ENCODE results near the gene TTF1. TPM values are rescaled to one million over a fixed set of nuclear protein-coding genes. Genes with fewer than 3 reads are reported as not detected.

The TTF1 gene
- total RNA-seq, 3 donors from 2014 or later: 11.2 to 18.0 (median 16.8) TPM

DNA sequence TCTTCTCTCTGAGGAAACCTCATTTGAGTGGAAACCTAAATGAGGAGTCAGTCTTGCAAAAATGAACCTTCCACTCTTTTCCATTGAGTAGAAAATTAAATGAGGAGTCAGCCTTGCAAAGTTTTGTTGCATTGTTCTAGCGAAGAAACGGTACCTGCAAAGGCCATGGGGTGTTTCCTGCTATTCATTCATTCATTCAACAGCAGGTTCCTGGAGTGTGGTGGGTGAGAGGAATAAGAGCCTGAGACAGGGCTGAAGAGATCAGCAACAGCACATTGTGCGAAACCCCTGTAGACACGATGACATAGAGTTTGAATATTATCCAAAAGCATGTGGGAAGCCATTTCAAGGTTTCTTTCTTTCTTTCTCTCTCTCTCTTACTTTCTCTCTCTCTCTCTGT is 37.2 kb downstream of the TTF1 start:
- no peak for DNase-seq (ENCODE audit: low spot score in 2 of 2)
- intact Hi-C loops (cut with DNase I; ENCODE audit: low total_unique reads): no loop called here
- H3K9me3 ChIP-seq: no peaks in the 10 kb centered on the region

DNA sequence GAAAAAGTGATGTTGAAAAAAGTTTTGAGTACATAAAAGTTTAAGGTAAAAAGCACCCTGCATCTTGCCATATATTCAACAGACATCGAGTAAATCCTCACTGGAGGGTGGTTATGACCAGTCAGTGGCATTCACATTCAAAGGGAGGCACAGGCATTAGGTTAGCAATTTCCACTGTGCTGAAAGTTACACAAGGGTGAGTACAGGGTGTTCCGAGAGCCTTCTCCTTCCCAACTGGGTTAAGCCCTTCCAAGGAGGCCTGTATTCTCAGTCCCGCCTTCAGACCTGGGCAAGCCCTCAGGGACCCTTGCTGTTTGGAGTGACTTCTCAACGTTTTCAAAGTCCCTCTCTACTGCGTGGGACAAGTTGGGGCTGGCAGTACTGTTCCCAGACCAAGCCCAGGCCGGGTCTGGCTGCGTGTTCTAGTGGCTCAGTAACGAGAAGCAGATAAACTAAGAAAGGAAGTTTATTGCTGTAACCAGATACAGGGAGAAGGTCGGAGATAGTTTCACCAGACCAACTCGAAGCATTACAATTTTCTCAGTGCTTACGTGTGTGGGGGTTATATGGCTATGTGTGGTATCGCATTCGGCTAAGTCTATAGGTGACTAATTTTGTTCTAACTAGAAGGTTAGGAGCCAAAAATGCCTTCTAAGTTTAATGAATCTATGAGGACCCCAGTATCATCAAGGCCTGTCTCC is 38.9 kb downstream of the TTF1 start:
- H3K9me3 ChIP-seq: no peaks in the 10 kb centered on the region
- H3K4me3 ChIP-seq: no peak overlapping the region
- DNase-seq (ENCODE audit: low spot score in 2 of 2): no peak
- no peaks in the 10 kb centered on the region for H3K27me3 ChIP-seq
- H3K27ac ChIP-seq: no peak overlapping the region
- no peaks in the 10 kb centered on the region for H3K4me1 ChIP-seq
- no peaks in the 10 kb centered on the region for H3K36me3 ChIP-seq
- no peak for TF ChIP-seq POLR2A (IDR thresholded peaks at IDR 0.05)
- TF ChIP-seq, protein P1, sequence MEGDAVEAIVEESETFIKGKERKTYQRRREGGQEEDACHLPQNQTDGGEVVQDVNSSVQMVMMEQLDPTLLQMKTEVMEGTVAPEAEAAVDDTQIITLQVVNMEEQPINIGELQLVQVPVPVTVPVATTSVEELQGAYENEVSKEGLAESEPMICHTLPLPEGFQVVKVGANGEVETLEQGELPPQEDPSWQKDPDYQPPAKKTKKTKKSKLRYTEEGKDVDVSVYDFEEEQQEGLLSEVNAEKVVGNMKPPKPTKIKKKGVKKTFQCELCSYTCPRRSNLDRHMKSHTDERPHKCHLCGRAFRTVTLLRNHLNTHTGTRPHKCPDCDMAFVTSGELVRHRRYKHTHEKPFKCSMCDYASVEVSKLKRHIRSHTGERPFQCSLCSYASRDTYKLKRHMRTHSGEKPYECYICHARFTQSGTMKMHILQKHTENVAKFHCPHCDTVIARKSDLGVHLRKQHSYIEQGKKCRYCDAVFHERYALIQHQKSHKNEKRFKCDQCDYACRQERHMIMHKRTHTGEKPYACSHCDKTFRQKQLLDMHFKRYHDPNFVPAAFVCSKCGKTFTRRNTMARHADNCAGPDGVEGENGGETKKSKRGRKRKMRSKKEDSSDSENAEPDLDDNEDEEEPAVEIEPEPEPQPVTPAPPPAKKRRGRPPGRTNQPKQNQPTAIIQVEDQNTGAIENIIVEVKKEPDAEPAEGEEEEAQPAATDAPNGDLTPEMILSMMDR (IDR thresholded peaks at IDR 0.05): no peak
- TF ChIP-seq POLR2AphosphoS5 (IDR thresholded peaks at IDR 0.05): no peak
- intact Hi-C loops (cut with DNase I; ENCODE audit: low total_unique reads): no loop called here

More for the DNA sequence above, 37.2 kb downstream of the TTF1 start:
- H3K4me3 ChIP-seq: no peak overlapping the region
- no peak overlapping the region for H3K27ac ChIP-seq
- no peaks in the 10 kb centered on the region for H3K27me3 ChIP-seq
- TF ChIP-seq POLR2AphosphoS5 (IDR thresholded peaks at IDR 0.05) (no peak), POLR2A (IDR thresholded peaks at IDR 0.05) (no peak)
- TF ChIP-seq, protein P1 (IDR thresholded peaks at IDR 0.05): no peak
- H3K4me1 ChIP-seq: no peaks in the 10 kb centered on the region
- no peaks in the 10 kb centered on the region for H3K36me3 ChIP-seq

DNA sequence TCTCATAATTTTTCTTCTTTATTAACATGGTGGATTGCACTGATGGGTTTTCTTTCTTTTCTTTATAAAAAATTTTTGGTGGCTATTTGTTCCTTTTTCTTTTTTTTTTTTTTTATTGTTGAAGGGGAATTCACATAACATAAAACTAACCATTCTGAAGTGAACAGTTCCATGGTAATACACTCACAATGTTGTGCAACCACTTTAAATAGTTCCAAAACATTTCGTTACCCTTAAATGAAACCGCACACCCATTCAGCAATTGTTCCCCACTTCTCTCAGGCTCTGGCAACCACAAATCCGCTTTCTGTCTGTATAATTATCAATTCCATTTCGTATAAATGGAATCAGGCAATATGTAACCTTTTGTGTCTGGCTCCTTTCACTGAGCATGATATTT is 40.2 kb downstream of the TTF1 start:
- no peak for DNase-seq (ENCODE audit: low spot score in 2 of 2)

DNA sequence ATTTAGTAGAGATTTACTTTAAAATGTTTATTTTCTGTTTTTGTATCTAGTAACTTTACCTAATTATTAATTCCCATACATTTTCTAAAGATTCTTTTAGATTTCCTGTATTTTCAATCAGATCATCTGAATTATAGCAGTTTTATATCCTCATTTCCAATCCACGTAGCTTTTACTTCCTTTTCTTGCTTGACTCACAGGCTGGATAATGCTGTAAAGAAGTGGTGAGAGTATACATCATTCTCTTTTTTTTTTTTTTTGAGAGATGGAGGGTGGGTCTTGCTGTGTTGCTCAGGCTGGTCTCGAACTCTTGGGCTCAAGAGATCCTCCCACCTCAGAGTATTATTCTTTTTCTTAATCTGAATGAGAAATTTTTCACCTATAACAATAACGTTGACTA is 40.7 kb downstream of the TTF1 start:
- H3K4me1 ChIP-seq: no peaks in the 10 kb centered on the region
- intact Hi-C loops (cut with DNase I; ENCODE audit: low total_unique reads): no loop called here
- H3K9me3 ChIP-seq: no peaks in the 10 kb centered on the region
- no peaks in the 10 kb centered on the region for H3K36me3 ChIP-seq
- no peaks in the 10 kb centered on the region for H3K27me3 ChIP-seq
- H3K4me3 ChIP-seq: no peak overlapping the region
- no peak overlapping the region for H3K27ac ChIP-seq
- TF ChIP-seq, protein P1 (IDR thresholded peaks at IDR 0.05): no peak
- TF ChIP-seq POLR2AphosphoS5 (IDR thresholded peaks at IDR 0.05): no peak
- no peak for TF ChIP-seq POLR2A (IDR thresholded peaks at IDR 0.05)
- DNase-seq (ENCODE audit: low spot score in 2 of 2): no peak

More for the DNA sequence above, 40.2 kb downstream of the TTF1 start:
- Histone ChIP-seq H3K27me3 (no peaks in the 10 kb centered on the region), H3K4me1 (no peaks in the 10 kb centered on the region), H3K9me3 (no peaks in the 10 kb centered on the region), H3K4me3 (no peak overlapping the region), H3K27ac (no peak overlapping the region), H3K36me3 (no peaks in the 10 kb centered on the region)
- intact Hi-C loops (cut with DNase I; ENCODE audit: low total_unique reads): no loop called here
- TF ChIP-seq, protein P1 (IDR thresholded peaks at IDR 0.05): no peak
- no peak for TF ChIP-seq POLR2A (IDR thresholded peaks at IDR 0.05)
- TF ChIP-seq POLR2AphosphoS5 (IDR thresholded peaks at IDR 0.05): no peak

DNA sequence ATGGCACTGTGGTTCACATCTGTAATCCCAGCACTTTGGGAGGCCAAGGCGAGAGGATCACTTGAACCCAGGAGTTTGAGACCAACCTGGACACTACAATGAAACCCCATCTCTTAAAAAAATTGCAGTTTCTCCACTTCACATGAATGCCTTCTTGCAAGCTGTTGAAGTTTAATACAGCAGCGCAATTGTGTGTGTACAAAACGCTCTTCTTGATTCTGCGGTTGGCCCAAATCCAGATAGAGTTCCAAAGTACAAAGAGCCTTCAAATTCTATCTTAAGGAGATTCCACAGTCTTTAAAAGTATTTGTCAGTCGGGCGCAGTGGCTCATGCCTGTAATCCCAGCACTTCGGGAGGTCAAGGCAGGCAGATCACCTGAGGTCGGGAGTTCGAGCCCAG is 42.6 kb downstream of the TTF1 start:
- Histone ChIP-seq H3K4me1 (no peaks in the 10 kb centered on the region), H3K27me3 (no peaks in the 10 kb centered on the region), H3K4me3 (no peak overlapping the region), H3K27ac (no peak overlapping the region), H3K9me3 (no peaks in the 10 kb centered on the region), H3K36me3 (no peaks in the 10 kb centered on the region)
- TF ChIP-seq, protein P1 (IDR thresholded peaks at IDR 0.05): no peak
- TF ChIP-seq POLR2AphosphoS5 (IDR thresholded peaks at IDR 0.05): no peak
- TF ChIP-seq POLR2A (IDR thresholded peaks at IDR 0.05): no peak
- intact Hi-C loops (cut with DNase I; ENCODE audit: low total_unique reads): no loop called here
- no peak for DNase-seq (ENCODE audit: low spot score in 2 of 2)
